ENCODE measurements around the gene ATG4A.

DNA sequence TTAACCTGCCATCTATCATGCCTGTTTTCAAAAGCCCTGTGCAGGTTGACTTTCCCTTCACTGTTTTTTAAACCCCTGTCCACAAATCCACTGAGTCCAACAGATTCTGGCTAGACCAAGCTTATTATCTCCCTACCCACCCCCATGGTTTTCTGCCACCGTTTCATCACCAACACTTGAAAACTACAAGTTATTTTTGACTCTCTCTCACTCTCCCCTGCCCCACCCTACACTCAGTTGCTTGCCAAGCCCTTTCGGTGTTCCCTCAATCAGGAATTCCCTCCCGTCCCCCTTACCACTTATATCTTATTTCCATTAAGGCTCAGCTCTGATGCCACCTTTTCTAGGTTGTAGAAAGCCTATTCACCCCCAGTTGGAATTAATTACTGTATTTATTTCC, 29.7 kb downstream of the ATG4A start:
- no peak for TF ChIP-seq EZH2 (IDR thresholded peaks at IDR 0.05)
- TF ChIP-seq POLR2AphosphoS5 (IDR thresholded peaks at IDR 0.05; ENCODE audit: borderline replicate concordance, low read depth, low read length) = no peak

All from SK-N-MC (cell line).